BJ (cell line): Measurements from ENCODE around the gene SLC19A2. TPM values are rescaled to one million over a fixed set of nuclear protein-coding genes. Genes with fewer than 3 reads are reported as not detected.

Experiments
- CTCF ChIA-PET: fragments of 350-600 bp; formaldehyde crosslinking; extraction: SDS; loops from one replicate; lab custom pipeline; 2021; ENCODE audit warnings: antibody characterized with exemption, inconsistent platforms; lab: Yijun Ruan, JAX
- POLR2A ChIA-PET: fragments of 300-600 bp; sonication (Branson Sonifier 250); formaldehyde crosslinking; extraction: SDS; loops from one replicate; lab custom pipeline; 2021; ENCODE audit warnings: antibody characterized with exemption; lab: Charles Lee
- DNase-seq: peaks from one replicate; pipeline ENCODE4 v3.0.0-alpha.2; 2011; ENCODE audit warnings: low read depth
- H3K27me3 ChIP-seq: 2 replicates; pipeline ENCODE4 v1.6.0; 2011; ENCODE audit warnings: low read length; ENCODE audit not compliant: control insufficient read depth, insufficient read depth
- H3K36me3 ChIP-seq: 2 replicates; pipeline ENCODE4 v1.5.1; 2011; ENCODE audit warnings: low read length; ENCODE audit not compliant: control insufficient read depth, insufficient read depth
- H3K4me3 ChIP-seq: 2 replicates; pipeline ENCODE4 v1.5.1; 2011; ENCODE audit warnings: low read depth, mild to moderate bottlenecking, control low read depth, low read length
- CTCF ChIP-seq: IDR thresholded peaks from 2 replicates; pipeline ENCODE4 v1.5.1; 2011; ENCODE audit warnings: low read depth, mild to moderate bottlenecking, control low read depth, inconsistent platforms, low read length, moderate library complexity; ENCODE audit not compliant: insufficient read depth
- polyA plus RNA-seq: library from polyadenylated mRNA; depleted of rRNA; stranded (reverse); fragments of >200 nt; gene quantifications from 2 replicates; pipeline ENCODE4 v1.2.3, GENCODE V29; 2011

Gene SLC19A2
- polyA plus RNA-seq, 1 experiment: 3.3 TPM

- ChIA-PET CTCF (no interaction called here), POLR2A (no interaction called here)
- Histone ChIP-seq H3K27me3 (no peaks in the 10 kb centered on the region), H3K36me3 (no peaks in the 10 kb centered on the region), H3K4me3 (no peak overlapping the region)
- DNase-seq: no peak
- no peak for TF ChIP-seq CTCF
Measured at GRCh38 chr1:169497317-169497716, 11.6 kb upstream of the SLC19A2 start.

GRCh38 chr1:169495916-169496315, 10.2 kb upstream of the SLC19A2 start:
- no peak for TF ChIP-seq CTCF
- no peaks in the 10 kb centered on the region for H3K27me3 ChIP-seq
- POLR2A ChIA-PET: no interaction called here
- H3K36me3 ChIP-seq: no peaks in the 10 kb centered on the region
- H3K4me3 ChIP-seq: no peak overlapping the region
- no peak for DNase-seq
- CTCF ChIA-PET: interaction anchor here (1.4 kb wide), 1 partner anchor 9 kb away, joined by 4 read pairs; no protein-coding TSS in a partner anchor

- ChIA-PET CTCF (interaction anchor here (1.4 kb wide), 1 partner anchor 8 kb away, joined by 4 read pairs; no protein-coding TSS in a partner anchor), POLR2A (interaction anchor here (0.6 kb wide), 1 partner anchor 9 kb away, joined by 5 read pairs; no protein-coding TSS in a partner anchor)
- no peak for DNase-seq
- Histone ChIP-seq H3K36me3 (no peaks in the 10 kb centered on the region), H3K4me3 (no peak overlapping the region), H3K27me3 (no peaks in the 10 kb centered on the region)
- TF ChIP-seq CTCF: no peak
Measured at GRCh38 chr1:169495046-169495775, 9.5 kb upstream of the SLC19A2 start.

GRCh38 chr1:169494343-169494742, 8.6 kb upstream of the SLC19A2 start:
- POLR2A ChIA-PET: no interaction called here
- Histone ChIP-seq H3K4me3 (no peak overlapping the region), H3K27me3 (no peaks in the 10 kb centered on the region), H3K36me3 (no peaks in the 10 kb centered on the region)
- CTCF ChIA-PET: no interaction called here
- DNase-seq: no peak
- no peak for TF ChIP-seq CTCF

- H3K4me3 ChIP-seq: no peak overlapping the region
- no peaks in the 10 kb centered on the region for H3K36me3 ChIP-seq
- DNase-seq: no peak
- TF ChIP-seq CTCF: no peak
- ChIA-PET POLR2A (no interaction called here), CTCF (interaction anchor here (1.3 kb wide), 1 partner anchor 11 kb away, joined by 3 read pairs; no protein-coding TSS in a partner anchor)
- H3K27me3 ChIP-seq: no peaks in the 10 kb centered on the region
Measured at GRCh38 chr1:169493251-169493650, 7.5 kb upstream of the SLC19A2 start.
